ENCODE results near the gene BUD13.

GRCh38 chr11:116792144-116792868, 19.5 kb upstream of the BUD13 start:
- TF ChIP-seq CTCF (IDR thresholded peaks at IDR 0.05 in 8 of 11, conservative IDR thresholded peaks at IDR 0.05 in 3 of 11) (no peak), POLR2A (IDR thresholded peaks at IDR 0.05) (no peak)
